ENCODE results near the gene DPH1.

The DPH1 gene

GRCh38 chr17:2087597-2088211 lies 57.8 kb downstream of the DPH1 start:
- no peak overlapping the region for H3K27ac ChIP-seq
- no peak for TF ChIP-seq CTCF (conservative IDR thresholded peaks at IDR 0.05)

- no peak for TF ChIP-seq CTCF (conservative IDR thresholded peaks at IDR 0.05)
- H3K27ac ChIP-seq: no peak overlapping the region
Observed at GRCh38 chr17:2089021-2089422, 59.1 kb downstream of the DPH1 start.

GRCh38 chr17:2090210-2090641 lies 60.3 kb downstream of the DPH1 start:
- peak overlapping the region; percentile 30 for H3K27ac ChIP-seq
- TF ChIP-seq CTCF (conservative IDR thresholded peaks at IDR 0.05): no peak

- peak; percentile 42; the same call in 1 of the 2 replicates for TF ChIP-seq CTCF (conservative IDR thresholded peaks at IDR 0.05)
- peak overlapping the region; percentile 30 for H3K27ac ChIP-seq
Observed at GRCh38 chr17:2090804-2091534, 61.0 kb downstream of the DPH1 start.

GRCh38 chr17:2092253-2092652 lies 62.3 kb downstream of the DPH1 start:
- peak overlapping the region; percentile 13; the same call in 1 of the 2 replicates for H3K27ac ChIP-seq
- TF ChIP-seq CTCF (conservative IDR thresholded peaks at IDR 0.05): no peak

- TF ChIP-seq CTCF (conservative IDR thresholded peaks at IDR 0.05): no peak
- peak overlapping the region; percentile 13; the same call in 1 of the 2 replicates for H3K27ac ChIP-seq
Observed at GRCh38 chr17:2093349-2093748, 63.4 kb downstream of the DPH1 start.
